IPS-18a (cell line): ENCODE measurements around the gene PSMC3.

Experiments used
- H3K27ac ChIP-seq: one replicate; pipeline ENCODE4 v1.5.1; 2013; ENCODE audit warnings: low read length
- H3K27me3 ChIP-seq: one replicate; pipeline ENCODE4 v1.6.1; 2013; ENCODE audit warnings: mild to moderate bottlenecking, low read length; ENCODE audit not compliant: control insufficient read depth, insufficient read depth
- H3K36me3 ChIP-seq: one replicate; pipeline ENCODE4 v1.6.1; 2013; ENCODE audit warnings: low read depth, low read length; ENCODE audit not compliant: control insufficient read depth
- H3K4me1 ChIP-seq: one replicate; pipeline ENCODE4 v1.6.1; 2013; ENCODE audit warnings: low read depth, low read length; ENCODE audit not compliant: control insufficient read depth
- H3K4me3 ChIP-seq: one replicate; pipeline ENCODE4 v1.5.1; 2013; ENCODE audit warnings: low read length
- H3K9ac ChIP-seq: one replicate; pipeline ENCODE4 v1.6.1; 2013; ENCODE audit warnings: mild to moderate bottlenecking, low read length, moderate library complexity
- H3K9me3 ChIP-seq: one replicate; pipeline ENCODE4 v1.6.1; 2013; ENCODE audit warnings: low read depth, low read length; ENCODE audit not compliant: control insufficient read depth

PSMC3 gene

DNA sequence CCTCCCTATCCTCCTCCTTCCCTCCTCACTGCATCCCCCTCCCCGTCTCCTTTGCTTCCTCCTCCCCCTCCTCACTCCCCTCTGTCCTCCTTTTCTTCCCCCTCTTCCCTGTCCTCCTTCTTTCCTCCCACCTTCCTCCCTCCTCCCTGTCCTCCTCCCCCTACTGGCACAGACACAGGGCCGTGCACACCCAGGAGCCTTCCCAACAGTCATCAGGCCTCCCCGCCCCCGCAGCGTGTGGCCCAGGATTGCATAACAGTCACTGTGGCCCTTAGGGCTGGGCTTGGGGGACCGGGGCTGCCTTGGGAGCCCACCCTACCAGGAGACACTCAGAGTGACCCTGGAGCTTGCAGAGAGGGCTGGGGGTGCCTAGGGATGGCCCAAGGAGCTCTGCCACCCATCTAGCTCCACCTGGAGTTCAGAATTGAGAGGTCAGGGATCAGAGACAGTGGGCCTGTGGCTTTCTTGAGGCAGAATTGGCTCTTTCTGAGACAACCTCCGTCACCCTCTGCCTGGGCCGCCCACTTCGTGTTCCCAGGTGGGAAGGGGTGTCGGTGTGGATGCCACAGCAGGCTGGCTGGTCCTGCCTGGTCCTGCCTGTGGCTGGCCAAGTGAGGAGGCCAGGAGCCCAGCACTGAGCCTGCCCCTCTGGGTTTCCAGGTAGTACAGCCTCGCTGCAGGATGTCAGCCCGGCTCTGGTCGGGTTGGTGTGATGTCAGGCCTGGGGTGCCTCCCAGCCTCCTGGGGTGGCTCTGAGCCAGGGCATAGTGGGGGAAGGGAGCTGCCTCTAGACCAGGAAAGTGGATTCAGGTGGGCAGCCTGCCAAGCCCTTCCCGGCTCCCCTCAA, 49.5 kb downstream of the PSMC3 start:
- H3K27me3 ChIP-seq, result no peaks in the 10 kb centered on the region
- H3K9ac ChIP-seq, result no peak overlapping the region
- H3K4me1 ChIP-seq, result no peaks in the 10 kb centered on the region
- H3K27ac ChIP-seq, result no peak overlapping the region
- H3K9me3 ChIP-seq, result no peaks in the 10 kb centered on the region
- no peaks in the 10 kb centered on the region for H3K36me3 ChIP-seq
- no peak overlapping the region for H3K4me3 ChIP-seq

GRCh38 chr11:47376107-47376524, 50.1 kb downstream of the PSMC3 start:
- Histone ChIP-seq H3K27ac (no peak overlapping the region), H3K9me3 (no peaks in the 10 kb centered on the region), H3K4me1 (no peaks in the 10 kb centered on the region), H3K9ac (no peak overlapping the region), H3K27me3 (no peaks in the 10 kb centered on the region), H3K36me3 (no peaks in the 10 kb centered on the region), H3K4me3 (no peak overlapping the region)

- Histone ChIP-seq H3K9me3 (no peaks in the 10 kb centered on the region), H3K36me3 (no peaks in the 10 kb centered on the region), H3K4me3 (no peak overlapping the region), H3K27me3 (no peaks in the 10 kb centered on the region), H3K4me1 (no peaks in the 10 kb centered on the region), H3K9ac (no peak overlapping the region), H3K27ac (no peak overlapping the region)
Measured at GRCh38 chr11:47375546-47376085, 50.6 kb downstream of the PSMC3 start.

DNA sequence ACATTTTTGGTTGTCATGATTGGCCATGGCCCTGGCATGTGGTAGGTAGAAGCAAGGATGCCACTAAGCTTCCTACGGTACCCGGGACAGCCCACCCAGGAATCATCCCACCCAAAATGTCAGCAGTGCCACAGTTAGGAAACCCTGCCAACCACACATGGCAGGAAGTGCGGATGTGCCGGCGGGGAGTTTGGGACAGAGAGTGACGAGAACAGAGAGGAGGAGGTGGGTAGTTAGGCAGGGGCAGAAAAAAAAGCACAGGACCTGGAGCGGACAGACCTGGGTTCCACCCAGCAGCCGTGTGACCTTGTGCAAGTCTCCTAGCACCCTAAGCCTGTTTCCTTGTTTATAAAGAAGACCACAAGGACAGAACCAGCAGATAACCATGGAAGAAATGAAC, 51.2 kb downstream of the PSMC3 start:
- Histone ChIP-seq H3K9ac (no peak overlapping the region), H3K4me3 (no peak overlapping the region), H3K4me1 (no peaks in the 10 kb centered on the region), H3K27ac (no peak overlapping the region), H3K36me3 (no peaks in the 10 kb centered on the region), H3K27me3 (no peaks in the 10 kb centered on the region), H3K9me3 (no peaks in the 10 kb centered on the region)

DNA sequence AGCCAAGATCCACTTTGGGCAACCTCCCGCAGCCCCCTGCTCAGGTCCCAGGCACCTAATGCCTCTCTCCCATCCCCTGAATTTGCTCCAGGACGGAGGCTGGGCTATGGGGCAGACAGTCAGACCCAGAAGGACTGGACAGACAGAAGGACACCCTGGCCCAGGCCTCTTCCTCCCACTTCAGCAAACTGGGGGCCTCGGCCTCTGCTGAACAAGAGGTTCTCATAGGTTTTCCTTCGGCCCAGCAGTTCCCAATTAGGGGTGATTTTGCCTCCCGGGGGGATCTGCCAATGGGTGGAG, 51.6 kb downstream of the PSMC3 start:
- H3K9ac ChIP-seq, result no peak overlapping the region
- no peaks in the 10 kb centered on the region for H3K9me3 ChIP-seq
- H3K27me3 ChIP-seq, result no peaks in the 10 kb centered on the region
- H3K36me3 ChIP-seq, result no peaks in the 10 kb centered on the region
- no peaks in the 10 kb centered on the region for H3K4me1 ChIP-seq
- H3K27ac ChIP-seq, result no peak overlapping the region
- no peak overlapping the region for H3K4me3 ChIP-seq

DNA sequence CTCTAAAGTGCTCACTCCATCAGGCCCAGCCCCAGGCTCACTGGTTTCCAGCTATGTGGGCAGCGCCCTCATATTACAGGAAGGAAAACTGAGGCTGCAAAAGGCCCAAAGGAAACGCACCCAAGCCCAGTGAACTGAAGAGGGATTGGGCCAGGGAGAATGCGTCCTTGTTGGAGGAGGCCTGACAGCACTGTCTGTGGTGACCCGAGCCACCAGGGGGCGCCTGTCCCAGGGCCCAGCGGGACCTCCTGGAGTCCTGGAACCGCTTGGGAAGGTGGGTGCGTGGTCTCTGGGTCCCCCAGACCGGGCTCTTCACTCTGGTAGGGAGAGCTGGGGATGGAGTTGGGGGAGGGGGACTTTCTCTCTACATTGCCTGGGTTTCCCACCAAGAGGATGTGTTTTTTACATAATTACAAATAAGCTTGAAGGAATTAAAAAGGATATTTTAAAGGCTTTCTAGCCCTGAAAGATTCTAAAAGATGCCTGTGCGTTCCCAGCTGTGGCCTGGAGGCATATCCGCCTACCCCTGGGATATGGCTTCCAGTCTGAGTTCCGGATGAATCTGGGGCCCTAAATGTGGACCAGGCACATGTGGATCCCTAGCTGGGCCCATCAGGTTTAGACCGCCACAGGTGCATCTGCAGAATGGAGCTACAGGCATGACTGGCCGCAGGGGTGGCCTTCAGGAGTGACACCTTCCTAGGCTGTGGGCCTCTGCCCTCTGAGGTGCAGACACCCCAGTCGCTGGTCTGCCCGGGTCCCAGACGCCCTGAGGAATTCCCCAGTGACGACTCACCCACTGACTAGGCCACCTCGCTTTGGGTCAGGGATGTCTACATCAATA, 52.1 kb downstream of the PSMC3 start:
- no peak overlapping the region for H3K27ac ChIP-seq
- no peaks in the 10 kb centered on the region for H3K36me3 ChIP-seq
- no peak overlapping the region for H3K9ac ChIP-seq
- no peaks in the 10 kb centered on the region for H3K4me1 ChIP-seq
- H3K4me3 ChIP-seq, result no peak overlapping the region
- H3K27me3 ChIP-seq, result no peaks in the 10 kb centered on the region
- no peaks in the 10 kb centered on the region for H3K9me3 ChIP-seq

- no peaks in the 10 kb centered on the region for H3K36me3 ChIP-seq
- no peaks in the 10 kb centered on the region for H3K4me1 ChIP-seq
- H3K9ac ChIP-seq, result no peak overlapping the region
- no peaks in the 10 kb centered on the region for H3K9me3 ChIP-seq
- no peak overlapping the region for H3K27ac ChIP-seq
- H3K27me3 ChIP-seq, result no peaks in the 10 kb centered on the region
- no peak overlapping the region for H3K4me3 ChIP-seq
Measured at GRCh38 chr11:47372422-47372821, 53.8 kb downstream of the PSMC3 start.

GRCh38 chr11:47369676-47370075, 56.6 kb downstream of the PSMC3 start:
- Histone ChIP-seq H3K36me3 (no peaks in the 10 kb centered on the region), H3K27ac (no peak overlapping the region), H3K27me3 (no peaks in the 10 kb centered on the region), H3K9me3 (no peaks in the 10 kb centered on the region), H3K9ac (no peak overlapping the region), H3K4me3 (no peak overlapping the region), H3K4me1 (no peaks in the 10 kb centered on the region)
